SH-SY5Y (cell line): ENCODE results near the gene TEX29.

Experiments used
- GATA2 ChIP-seq: IDR thresholded peaks from 2 replicates; pipeline ENCODE4 v1.6.1; 2011; ENCODE audit warnings: mild to moderate bottlenecking, low read depth, low read length
- GATA3 ChIP-seq: IDR thresholded peaks from 2 replicates; pipeline ENCODE4 v1.6.1; 2011; ENCODE audit warnings: low read depth, mild to moderate bottlenecking, low read length, moderate library complexity

DNA sequence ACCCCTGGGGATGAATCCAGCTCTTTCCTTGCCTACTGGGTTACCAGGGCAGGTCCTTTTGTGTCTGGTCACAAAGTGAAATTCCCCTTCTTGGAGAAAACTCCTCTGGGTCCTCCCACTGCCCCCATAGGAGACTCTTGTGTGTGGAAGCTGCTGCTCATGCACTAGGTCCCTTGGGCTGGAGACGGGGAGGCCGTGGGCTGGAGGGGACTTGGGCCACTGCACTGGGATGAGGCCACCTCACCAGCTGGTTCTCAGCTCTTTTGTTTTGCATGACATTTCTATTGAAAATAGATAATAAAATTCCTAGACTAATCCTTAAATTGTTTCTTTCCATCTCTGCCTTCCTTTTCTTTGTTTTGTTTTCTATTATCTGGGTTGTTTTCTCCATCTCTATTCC, 62.4 kb downstream of the TEX29 start:
- TF ChIP-seq GATA2 (no peak), GATA3 (no peak)
